Esophagus squamous epithelium (tissue), 4 donors: ENCODE measurements around the gene PPIL1.

ENCODE experiments used
- POLR2A ChIP-seq, 4 donors: fragments of 450-650 bp; IDR thresholded peaks; one replicate each; pipeline ENCODE4 v1.6.1; 2017; ENCODE audit warnings: antibody characterized with exemption in 4 of 4, mild to moderate bottlenecking in 4 of 4, moderate library complexity in 3 of 4
- TF ChIP-seq, protein P1 (sequence below), 6 experiments: fragments of 450-650 bp in 4 of 6; fragments of 200-600 bp in 2 of 6; sonication (generic) in 2 of 6; IDR thresholded peaks; one replicate each; pipeline ENCODE4 v1.5.1; 2016 to 2019; ENCODE audit warnings: antibody characterized with exemption in 6 of 6, mild to moderate bottlenecking in 4 of 6, moderate library complexity in 4 of 6

GRCh38 chr6:36850021-36850420, 24.6 kb downstream of the PPIL1 start:
- TF ChIP-seq POLR2A (IDR thresholded peaks at IDR 0.05) = no peak
- TF ChIP-seq, protein P1, sequence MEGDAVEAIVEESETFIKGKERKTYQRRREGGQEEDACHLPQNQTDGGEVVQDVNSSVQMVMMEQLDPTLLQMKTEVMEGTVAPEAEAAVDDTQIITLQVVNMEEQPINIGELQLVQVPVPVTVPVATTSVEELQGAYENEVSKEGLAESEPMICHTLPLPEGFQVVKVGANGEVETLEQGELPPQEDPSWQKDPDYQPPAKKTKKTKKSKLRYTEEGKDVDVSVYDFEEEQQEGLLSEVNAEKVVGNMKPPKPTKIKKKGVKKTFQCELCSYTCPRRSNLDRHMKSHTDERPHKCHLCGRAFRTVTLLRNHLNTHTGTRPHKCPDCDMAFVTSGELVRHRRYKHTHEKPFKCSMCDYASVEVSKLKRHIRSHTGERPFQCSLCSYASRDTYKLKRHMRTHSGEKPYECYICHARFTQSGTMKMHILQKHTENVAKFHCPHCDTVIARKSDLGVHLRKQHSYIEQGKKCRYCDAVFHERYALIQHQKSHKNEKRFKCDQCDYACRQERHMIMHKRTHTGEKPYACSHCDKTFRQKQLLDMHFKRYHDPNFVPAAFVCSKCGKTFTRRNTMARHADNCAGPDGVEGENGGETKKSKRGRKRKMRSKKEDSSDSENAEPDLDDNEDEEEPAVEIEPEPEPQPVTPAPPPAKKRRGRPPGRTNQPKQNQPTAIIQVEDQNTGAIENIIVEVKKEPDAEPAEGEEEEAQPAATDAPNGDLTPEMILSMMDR (IDR thresholded peaks at IDR 0.05) = no peak
